ENCODE results near the gene FOXO3.

- TF ChIP-seq POLR2A (IDR thresholded peaks at IDR 0.05; ENCODE audit: extremely low read depth, insufficient read length) (no peak), CTCF (IDR thresholded peaks at IDR 0.05; ENCODE audit: low read depth, low read length) (no peak)
Measured at GRCh38 chr6:108556866-108557493, 3.7 kb upstream of the FOXO3 start.

Measured in NB4 (cell line).